ENCODE results near the gene FGF18.
"Not testable (repeated sequence)": the region's sequence is repeated elsewhere in the genome, so short reads cannot be mapped to it uniquely, and the experiment has no call there.

The FGF18 gene

GRCh38 chr5:171418982-171419687 lies at the start of gene FGF18:
TSS of gene FGF18 (plus strand) at chr5:171419647. CDS start at chr5:171420200, 553 bp downstream.
- peak; percentile 74 for DNase-seq (ENCODE audit: low spot score)

GRCh38 chr5:171369898-171370297 lies 49.5 kb upstream of the FGF18 start:
- no peak for DNase-seq (ENCODE audit: low spot score)

- not testable (repeated sequence) for DNase-seq (ENCODE audit: low spot score)
These were observed 48.6 kb upstream of the FGF18 start for GRCh38 chr5:171370881-171371280.

- DNase-seq (ENCODE audit: low spot score), result no peak
These were observed 48.1 kb upstream of the FGF18 start for GRCh38 chr5:171371326-171371725.

GRCh38 chr5:171379961-171380360 lies 39.5 kb upstream of the FGF18 start:
- DNase-seq (ENCODE audit: low spot score), result no peak

- not testable (repeated sequence) for DNase-seq (ENCODE audit: low spot score)
These were observed 35.0 kb upstream of the FGF18 start for GRCh38 chr5:171384416-171384815.

GRCh38 chr5:171384999-171385398 lies 34.4 kb upstream of the FGF18 start:
- DNase-seq (ENCODE audit: low spot score), result not testable (repeated sequence)

GRCh38 chr5:171386006-171386671 lies 33.3 kb upstream of the FGF18 start:
- DNase-seq (ENCODE audit: low spot score), result no peak

- no peak for DNase-seq (ENCODE audit: low spot score)
These were observed 32.5 kb upstream of the FGF18 start for GRCh38 chr5:171386861-171387344.

GRCh38 chr5:171387345-171387969 lies 32.0 kb upstream of the FGF18 start, which contains the start of gene NPM1:
TSS of gene NPM1 (plus strand) at chr5:171387849. CDS start at chr5:171387949, 100 bp downstream.
- peak; percentile 100 for DNase-seq (ENCODE audit: low spot score)

- DNase-seq (ENCODE audit: low spot score), result peak; percentile 81
These were observed 31.3 kb upstream of the FGF18 start for GRCh38 chr5:171387970-171388815.

- DNase-seq (ENCODE audit: low spot score), result no peak
These were observed 30.7 kb upstream of the FGF18 start for GRCh38 chr5:171388816-171389168.

- DNase-seq (ENCODE audit: low spot score), result no peak
These were observed 28.4 kb upstream of the FGF18 start for GRCh38 chr5:171390883-171391677.

GRCh38 chr5:171391996-171392577 lies 27.4 kb upstream of the FGF18 start:
- DNase-seq (ENCODE audit: low spot score), result no peak

GRCh38 chr5:171392585-171393159 lies 26.8 kb upstream of the FGF18 start:
- DNase-seq (ENCODE audit: low spot score), result no peak

- DNase-seq (ENCODE audit: low spot score), result no peak
These were observed 24.4 kb upstream of the FGF18 start for GRCh38 chr5:171395042-171395441.

GRCh38 chr5:171396583-171396982 lies 22.9 kb upstream of the FGF18 start:
- DNase-seq (ENCODE audit: low spot score), result not testable (repeated sequence)

- DNase-seq (ENCODE audit: low spot score), result no peak
These were observed 22.3 kb upstream of the FGF18 start for GRCh38 chr5:171397190-171397589.

GRCh38 chr5:171397599-171397998 lies 21.8 kb upstream of the FGF18 start:
- no peak for DNase-seq (ENCODE audit: low spot score)

GRCh38 chr5:171398660-171399059 lies 20.8 kb upstream of the FGF18 start:
- DNase-seq (ENCODE audit: low spot score), result not testable (repeated sequence)
